Measurements from ENCODE around the gene PEX5L. TPM values are rescaled to one million over a fixed set of nuclear protein-coding genes. Genes with fewer than 3 reads are reported as not detected.

PEX5L gene
- total RNA-seq, 2 donors from 2014 or later, result 4.2 to 13.2 TPM

DNA sequence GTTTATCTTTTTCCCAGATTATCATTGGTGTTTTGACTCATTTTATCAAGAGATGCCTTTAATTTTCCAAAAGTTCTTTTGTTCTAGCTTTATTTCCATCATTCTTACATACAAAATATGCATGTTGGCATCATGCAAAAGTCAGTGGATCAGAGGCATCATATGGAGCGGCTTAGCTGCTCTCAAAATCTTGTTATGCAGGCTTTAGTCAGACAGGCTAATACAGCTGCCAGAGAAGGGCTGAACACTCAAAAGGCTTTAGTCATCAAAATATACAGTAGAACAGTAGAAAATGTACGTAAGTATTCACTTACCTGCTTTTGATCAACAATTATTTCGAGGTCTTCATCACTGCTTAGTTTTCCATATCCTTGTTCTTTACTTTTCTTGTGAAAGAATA is 65.5 kb downstream of the PEX5L start:
- ATAC-seq (no peak), DNase-seq (no peak)
- H3K27me3 ChIP-seq, result no peaks in the 10 kb centered on the region
- peaks cover 5% of the 10 kb centered on the region for H3K4me1 ChIP-seq
- 85 to 92% methylated on average over 3 of the region's 3 CpGs for WGBS, 2 donors
- TF ChIP-seq, protein P1, sequence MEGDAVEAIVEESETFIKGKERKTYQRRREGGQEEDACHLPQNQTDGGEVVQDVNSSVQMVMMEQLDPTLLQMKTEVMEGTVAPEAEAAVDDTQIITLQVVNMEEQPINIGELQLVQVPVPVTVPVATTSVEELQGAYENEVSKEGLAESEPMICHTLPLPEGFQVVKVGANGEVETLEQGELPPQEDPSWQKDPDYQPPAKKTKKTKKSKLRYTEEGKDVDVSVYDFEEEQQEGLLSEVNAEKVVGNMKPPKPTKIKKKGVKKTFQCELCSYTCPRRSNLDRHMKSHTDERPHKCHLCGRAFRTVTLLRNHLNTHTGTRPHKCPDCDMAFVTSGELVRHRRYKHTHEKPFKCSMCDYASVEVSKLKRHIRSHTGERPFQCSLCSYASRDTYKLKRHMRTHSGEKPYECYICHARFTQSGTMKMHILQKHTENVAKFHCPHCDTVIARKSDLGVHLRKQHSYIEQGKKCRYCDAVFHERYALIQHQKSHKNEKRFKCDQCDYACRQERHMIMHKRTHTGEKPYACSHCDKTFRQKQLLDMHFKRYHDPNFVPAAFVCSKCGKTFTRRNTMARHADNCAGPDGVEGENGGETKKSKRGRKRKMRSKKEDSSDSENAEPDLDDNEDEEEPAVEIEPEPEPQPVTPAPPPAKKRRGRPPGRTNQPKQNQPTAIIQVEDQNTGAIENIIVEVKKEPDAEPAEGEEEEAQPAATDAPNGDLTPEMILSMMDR (IDR thresholded peaks at IDR 0.05), result no peak
- no peak for TF ChIP-seq POLR2A (IDR thresholded peaks at IDR 0.05)
- intact Hi-C loops (cut with DNase I), result no loop called here
- no peaks in the 10 kb centered on the region for H3K9me3 ChIP-seq
- no peak overlapping the region for H3K27ac ChIP-seq
- no peaks in the 10 kb centered on the region for H3K36me3 ChIP-seq (replicated peaks in 1 of 2; ENCODE audit: insufficient read depth in 1 of 2, low read depth in 2 of 2)
- H3K4me3 ChIP-seq, result no peak overlapping the region

DNA sequence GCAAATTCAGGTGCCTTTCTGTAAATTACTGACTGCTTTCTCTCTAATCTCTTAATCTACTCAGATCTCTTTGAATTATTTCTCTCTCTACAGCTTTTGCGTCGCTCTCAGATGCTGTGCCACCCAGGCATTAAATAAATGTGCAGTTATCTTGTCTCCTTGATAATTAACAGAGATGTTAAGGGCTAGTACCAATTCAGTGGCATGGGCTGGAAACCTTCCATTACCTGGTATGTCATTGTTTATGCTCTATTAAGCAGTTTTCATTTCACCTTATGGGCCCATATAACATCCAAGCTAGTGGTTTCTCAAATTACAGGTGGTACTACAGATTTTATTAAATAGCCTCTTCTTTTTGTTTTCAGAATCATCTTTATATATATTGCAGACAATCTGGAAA is 66.0 kb downstream of the PEX5L start:
- H3K9me3 ChIP-seq, result no peaks in the 10 kb centered on the region
- H3K4me3 ChIP-seq, result no peak overlapping the region
- no peaks in the 10 kb centered on the region for H3K27me3 ChIP-seq
- WGBS, 2 donors, result 97 to 100% methylated on average over 2 of the region's 2 CpGs
- DNase-seq (no peak), ATAC-seq (no peak)
- H3K4me1 ChIP-seq, result peaks cover 5% of the 10 kb centered on the region
- TF ChIP-seq, protein P1 (IDR thresholded peaks at IDR 0.05), result no peak
- TF ChIP-seq POLR2A (IDR thresholded peaks at IDR 0.05), result no peak
- no peaks in the 10 kb centered on the region for H3K36me3 ChIP-seq (replicated peaks in 1 of 2; ENCODE audit: insufficient read depth in 1 of 2, low read depth in 2 of 2)
- intact Hi-C loops (cut with DNase I), result no loop called here
- H3K27ac ChIP-seq, result no peak overlapping the region

DNA sequence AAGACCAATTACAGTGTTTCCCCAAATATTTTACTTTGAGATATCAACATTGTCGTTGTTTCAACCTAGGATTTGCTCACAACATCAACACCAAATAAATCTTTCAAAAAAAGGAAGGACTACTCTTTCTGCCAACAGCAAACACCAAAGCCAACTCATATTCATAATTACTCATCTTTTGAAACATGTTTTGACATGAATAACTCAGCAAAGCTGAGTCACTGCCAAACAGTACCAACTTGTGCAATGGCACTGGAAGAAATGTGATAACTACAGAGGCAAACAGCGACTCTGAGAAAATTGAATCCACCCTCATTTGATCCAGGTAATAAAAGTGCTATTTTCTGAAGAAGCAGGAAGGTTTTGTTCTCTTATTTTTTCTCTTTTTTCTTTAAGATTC is 67.2 kb downstream of the PEX5L start:
- H3K4me3 ChIP-seq, result no peak overlapping the region
- H3K27me3 ChIP-seq, result no peaks in the 10 kb centered on the region
- H3K36me3 ChIP-seq (replicated peaks in 1 of 2; ENCODE audit: insufficient read depth in 1 of 2, low read depth in 2 of 2), result no peaks in the 10 kb centered on the region
- no peak for TF ChIP-seq POLR2A (IDR thresholded peaks at IDR 0.05)
- TF ChIP-seq, protein P1 (IDR thresholded peaks at IDR 0.05), result no peak
- peak in 2 of 4 donors; percentile 24 to 37 for DNase-seq
- ATAC-seq, result no peak
- no peak overlapping the region for H3K27ac ChIP-seq
- intact Hi-C loops (cut with DNase I), result no loop called here
- peaks cover 5% of the 10 kb centered on the region for H3K4me1 ChIP-seq
- no peaks in the 10 kb centered on the region for H3K9me3 ChIP-seq
- 67 to 68% methylated on average over 2 of the region's 2 CpGs for WGBS, 2 donors

DNA sequence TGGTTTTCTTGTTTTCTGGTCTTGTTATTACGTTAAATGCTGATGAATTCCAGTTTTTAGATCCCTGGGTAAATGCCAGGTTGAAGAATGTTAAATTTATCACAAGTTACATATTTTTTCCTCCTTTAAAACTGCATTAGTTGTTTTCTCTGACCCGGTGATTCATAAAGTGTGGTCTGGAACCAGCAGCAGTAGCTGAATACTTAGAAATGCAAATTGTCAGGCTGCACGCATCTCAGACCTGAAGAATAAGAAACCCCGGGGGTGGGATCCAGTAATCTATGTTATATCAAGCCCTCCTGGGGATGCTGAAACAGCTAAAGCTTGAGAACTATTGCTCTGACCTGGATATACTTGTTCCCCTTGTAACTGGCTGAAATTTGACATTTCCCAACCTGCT is 69.1 kb downstream of the PEX5L start:
- Histone ChIP-seq H3K4me1 (peaks cover 21% of the 10 kb centered on the region), H3K4me3 (no peak overlapping the region), H3K27ac (no peak overlapping the region), H3K36me3 (replicated peaks in 1 of 2; ENCODE audit: insufficient read depth in 1 of 2, low read depth in 2 of 2) (no peaks in the 10 kb centered on the region), H3K9me3 (no peaks in the 10 kb centered on the region), H3K27me3 (no peaks in the 10 kb centered on the region)
- ATAC-seq, result no peak
- no peak for TF ChIP-seq POLR2A (IDR thresholded peaks at IDR 0.05)
- TF ChIP-seq, protein P1 (IDR thresholded peaks at IDR 0.05), result no peak
- intact Hi-C loops (cut with DNase I), result no loop called here
- no peak for DNase-seq
- WGBS, 2 donors, result 72 to 80% methylated on average over 4 of the region's 4 CpGs

DNA sequence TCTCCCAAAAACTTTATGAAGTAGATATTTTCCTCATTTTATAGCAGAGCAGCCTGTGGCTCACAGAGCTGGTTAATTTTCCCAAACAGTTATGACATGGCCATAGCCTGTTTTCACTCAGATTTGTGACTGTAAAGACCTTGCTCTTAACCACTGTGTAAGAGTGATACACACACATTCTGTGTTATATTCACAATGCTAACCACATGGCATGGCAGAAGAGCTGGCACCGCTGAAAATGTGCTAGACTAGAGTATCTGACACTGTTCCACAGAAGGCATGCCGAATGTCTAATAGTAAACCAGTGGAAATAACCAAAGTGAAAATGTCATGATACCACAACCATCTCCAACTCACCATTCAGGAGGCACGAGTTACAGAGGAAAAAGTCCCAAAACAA is 71.8 kb downstream of the PEX5L start:
- WGBS, 2 donors, result 32 to 71% methylated on average over 3 of the region's 3 CpGs
- ATAC-seq (no peak), DNase-seq (no peak)

More for the DNA sequence above, 71.8 kb downstream of the PEX5L start:
- Histone ChIP-seq H3K36me3 (replicated peaks in 1 of 2; ENCODE audit: insufficient read depth in 1 of 2, low read depth in 2 of 2) (no peaks in the 10 kb centered on the region), H3K4me1 (peaks cover 24% of the 10 kb centered on the region), H3K4me3 (no peak overlapping the region), H3K27ac (no peak overlapping the region), H3K27me3 (no peaks in the 10 kb centered on the region), H3K9me3 (no peaks in the 10 kb centered on the region)
- no peak for TF ChIP-seq POLR2A (IDR thresholded peaks at IDR 0.05)
- TF ChIP-seq, protein P1 (IDR thresholded peaks at IDR 0.05), result no peak
- intact Hi-C loops (cut with DNase I), result no loop called here
